ENCODE measurements around the gene DNAJB5.

Gene DNAJB5

DNA sequence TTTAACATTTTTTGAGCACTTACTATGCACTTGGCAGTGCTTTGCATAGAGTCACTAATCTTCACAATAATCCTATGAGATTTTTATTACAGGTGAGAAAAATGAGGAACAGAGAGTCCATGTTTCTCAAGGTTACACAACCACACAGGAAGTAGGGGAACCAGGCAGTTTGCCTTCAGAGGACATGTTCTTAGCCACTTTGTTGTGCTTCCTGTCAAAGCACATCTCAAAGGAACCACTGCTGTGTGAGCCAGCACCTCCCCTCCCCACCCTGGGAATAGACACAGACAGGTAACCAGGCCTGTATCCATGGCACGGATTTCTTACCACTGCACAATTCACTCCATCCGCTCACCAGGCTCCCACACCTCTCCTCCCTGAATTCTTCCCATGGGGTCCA, 6.3 kb upstream of the DNAJB5 start:
- DNase-seq (ENCODE audit: low read depth in 3 of 3, low spot score in 1 of 3): no peak

GRCh38 chr9:34984049-34984448, 5.5 kb upstream of the DNAJB5 start:
- no peak for DNase-seq (ENCODE audit: low read depth in 3 of 3, low spot score in 1 of 3)

GRCh38 chr9:34985311-34985899, 4.1 kb upstream of the DNAJB5 start:
- DNase-seq (ENCODE audit: low read depth in 3 of 3, low spot score in 1 of 3): peak in 1 of 3 donors; percentile 42

DNA sequence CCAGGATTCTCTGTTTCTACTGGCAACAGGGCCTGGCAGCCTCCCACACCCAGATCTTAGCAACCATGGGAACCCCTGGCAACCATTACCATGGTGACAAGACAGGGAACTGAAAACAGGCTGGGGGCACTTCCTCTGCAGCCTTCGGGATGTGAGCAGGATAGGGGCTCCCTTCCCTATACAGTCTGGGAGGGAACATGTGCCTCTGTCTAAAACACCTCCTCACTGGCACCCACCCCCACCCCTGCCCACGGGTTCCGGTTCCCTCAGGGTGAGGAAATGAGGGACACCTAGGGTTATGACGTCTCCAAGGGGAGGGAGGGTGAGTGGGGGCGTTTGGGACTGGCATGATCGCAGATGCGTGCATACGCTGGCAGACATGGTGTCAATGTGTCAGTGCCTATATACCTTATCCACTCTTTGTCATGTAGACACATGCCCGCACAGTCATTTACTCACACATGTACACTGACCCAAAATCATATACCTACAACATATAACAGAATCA, 3.0 kb upstream of the DNAJB5 start:
- DNase-seq (ENCODE audit: low read depth in 3 of 3, low spot score in 1 of 3): no peak

- no peak for DNase-seq (ENCODE audit: low read depth in 3 of 3, low spot score in 1 of 3)
Observed at GRCh38 chr9:34987160-34987901, 2.2 kb upstream of the DNAJB5 start.

DNA sequence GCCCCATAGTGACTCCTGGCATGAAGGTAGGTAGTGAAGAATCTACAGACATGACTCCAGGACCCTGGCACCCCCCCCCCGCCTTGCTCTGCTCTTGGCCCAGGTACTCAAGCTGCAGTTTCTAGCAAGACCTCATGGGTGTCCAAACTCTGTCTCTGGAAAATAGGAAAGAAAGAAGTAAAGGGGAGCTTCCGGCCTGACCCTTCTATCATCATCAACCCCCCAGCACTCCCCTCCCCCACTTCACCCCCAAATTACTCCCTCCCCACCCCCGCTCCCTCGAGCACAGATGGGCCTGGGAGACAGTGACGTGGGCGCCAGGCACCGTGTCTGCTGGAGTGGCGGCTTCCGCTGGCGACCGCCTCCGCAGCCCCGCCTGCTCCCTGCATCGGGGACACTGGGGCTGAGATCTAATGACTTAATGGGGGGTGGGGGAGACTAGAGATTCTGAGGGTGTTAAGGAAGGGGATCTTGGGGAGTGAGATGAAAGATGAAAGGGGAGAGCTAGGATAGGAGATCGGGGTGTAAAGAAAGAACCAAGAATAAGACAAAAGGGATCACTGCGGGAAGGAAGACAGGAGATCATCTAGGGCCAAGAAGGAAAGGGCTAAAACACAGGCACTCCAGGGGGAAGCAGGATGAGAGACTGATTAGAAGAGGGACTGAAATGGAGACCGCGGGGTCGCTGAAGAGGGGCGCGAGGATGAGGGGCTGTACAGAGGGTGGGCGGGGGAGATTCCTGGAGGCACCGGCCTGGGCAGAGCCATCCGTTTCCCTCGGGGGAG, 1.1 kb upstream of the DNAJB5 start:
- no peak for DNase-seq (ENCODE audit: low read depth in 3 of 3, low spot score in 1 of 3)

- peak in 1 of 3 donors; percentile 31 for DNase-seq (ENCODE audit: low read depth in 3 of 3, low spot score in 1 of 3)
Observed at GRCh38 chr9:34989946-34990635, 546 bp downstream of the DNAJB5 start.

GRCh38 chr9:34990908-34991606, 1.5 kb downstream of the DNAJB5 start:
- no peak for DNase-seq (ENCODE audit: low read depth in 3 of 3, low spot score in 1 of 3)

DNA sequence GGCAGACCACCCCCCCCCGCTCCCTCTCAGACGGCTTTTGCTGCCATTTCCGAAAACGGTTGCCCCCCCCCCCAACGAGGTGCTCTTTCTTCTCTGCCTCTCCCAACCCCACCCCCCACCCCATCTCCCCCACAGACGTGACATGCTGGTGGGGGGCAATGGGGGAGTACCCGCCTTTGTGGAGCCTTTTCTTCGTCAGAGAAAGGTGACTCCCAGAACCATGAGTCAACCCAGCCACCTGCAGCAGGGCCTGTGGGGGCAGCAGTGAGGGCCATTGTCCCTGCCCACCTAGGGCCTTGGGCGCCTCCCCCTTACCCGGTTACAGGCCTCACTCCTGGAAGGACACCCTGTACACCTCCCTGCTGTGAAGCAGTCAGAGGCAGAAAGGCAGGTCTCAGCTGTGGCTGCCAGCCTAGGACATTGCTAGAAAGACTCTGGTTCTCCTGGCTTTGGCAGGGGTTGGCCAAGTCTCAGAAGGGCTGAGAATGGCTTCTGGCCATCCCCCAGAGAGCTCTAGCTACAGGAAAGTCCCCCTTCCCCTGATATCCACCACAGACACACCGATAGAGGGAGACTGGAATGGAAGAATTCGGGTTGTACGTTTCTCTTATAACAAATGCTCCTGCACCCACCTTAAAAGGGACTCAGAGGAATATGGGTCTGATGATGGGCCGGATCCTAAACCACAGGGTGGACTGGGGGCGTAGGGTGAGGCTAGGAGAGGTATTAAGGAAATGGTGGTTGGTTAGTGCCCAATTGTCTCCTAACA, 2.2 kb downstream of the DNAJB5 start:
- DNase-seq (ENCODE audit: low read depth in 3 of 3, low spot score in 1 of 3): no peak

DNA sequence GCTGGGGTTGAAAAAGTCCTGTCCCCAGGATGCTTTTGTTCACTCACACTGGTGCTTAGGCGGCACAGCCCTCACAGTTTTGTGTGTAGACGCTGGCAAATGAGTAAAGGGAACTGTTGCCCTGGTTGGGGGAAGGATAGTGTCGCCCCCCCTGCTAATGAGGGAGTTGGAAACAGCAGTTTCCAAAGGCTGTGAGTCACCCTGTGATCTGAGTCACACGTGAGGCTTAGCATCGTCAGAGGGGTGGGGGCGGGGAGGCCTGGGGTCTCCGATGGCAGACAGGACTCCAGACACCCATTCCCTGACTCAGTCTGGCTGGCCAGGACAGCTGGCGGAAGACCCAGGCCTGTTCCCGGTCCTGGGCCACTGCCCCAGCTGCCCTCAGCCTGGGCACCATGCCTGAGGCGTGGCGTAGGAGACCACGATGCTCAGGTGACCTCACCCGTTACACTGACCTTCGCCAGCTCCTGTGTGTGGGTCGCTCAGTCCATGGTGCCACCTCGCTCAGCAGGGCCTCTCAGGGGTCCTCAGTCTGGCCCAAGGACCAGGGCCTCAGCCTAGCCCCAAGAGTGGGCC, 2.9 kb downstream of the DNAJB5 start:
- peak in 1 of 3 donors; percentile 36 for DNase-seq (ENCODE audit: low read depth in 3 of 3, low spot score in 1 of 3)

- no peak for DNase-seq (ENCODE audit: low read depth in 3 of 3, low spot score in 1 of 3)
Observed at GRCh38 chr9:34993502-34994259, 4.1 kb downstream of the DNAJB5 start.

GRCh38 chr9:34994260-34994899, 4.8 kb downstream of the DNAJB5 start:
- no peak for DNase-seq (ENCODE audit: low read depth in 3 of 3, low spot score in 1 of 3)

DNA sequence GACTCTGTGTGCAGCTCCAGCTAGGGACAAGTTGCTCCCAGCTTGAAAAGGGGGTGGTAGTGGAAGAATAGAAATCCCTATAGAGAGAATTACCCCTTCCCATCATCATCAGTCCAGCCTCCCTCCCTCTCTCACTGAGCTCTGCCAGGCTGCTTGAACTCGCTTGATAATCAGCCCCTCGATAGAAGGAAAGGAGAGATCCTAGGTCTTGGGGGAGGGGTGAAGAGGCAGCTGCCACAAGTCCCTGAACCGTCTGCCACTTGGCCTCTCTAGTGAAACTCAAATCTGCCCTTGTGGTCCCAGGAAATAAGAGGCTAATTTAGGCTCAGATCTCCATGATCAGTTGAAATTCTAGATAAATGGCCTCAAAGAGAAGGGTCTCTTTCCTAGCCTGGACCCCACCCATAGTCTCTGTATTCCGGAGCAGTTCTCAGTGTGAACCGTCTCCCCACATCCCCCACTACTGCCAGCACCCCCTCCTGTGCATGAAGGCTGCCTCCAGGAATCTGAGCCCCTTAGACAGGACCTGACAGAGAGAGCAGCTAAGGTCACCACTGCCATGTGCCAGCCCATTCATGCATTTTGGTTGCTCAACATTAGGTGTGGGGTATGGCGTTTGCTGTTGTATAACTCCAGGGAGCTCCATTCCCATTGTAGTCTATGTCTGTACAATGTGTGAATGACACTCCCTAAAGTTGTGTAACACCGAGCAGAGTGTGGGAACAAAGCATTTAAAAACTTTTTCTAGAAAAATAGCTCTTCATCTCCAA, 5.5 kb downstream of the DNAJB5 start:
- DNase-seq (ENCODE audit: low read depth in 3 of 3, low spot score in 1 of 3): no peak

DNA sequence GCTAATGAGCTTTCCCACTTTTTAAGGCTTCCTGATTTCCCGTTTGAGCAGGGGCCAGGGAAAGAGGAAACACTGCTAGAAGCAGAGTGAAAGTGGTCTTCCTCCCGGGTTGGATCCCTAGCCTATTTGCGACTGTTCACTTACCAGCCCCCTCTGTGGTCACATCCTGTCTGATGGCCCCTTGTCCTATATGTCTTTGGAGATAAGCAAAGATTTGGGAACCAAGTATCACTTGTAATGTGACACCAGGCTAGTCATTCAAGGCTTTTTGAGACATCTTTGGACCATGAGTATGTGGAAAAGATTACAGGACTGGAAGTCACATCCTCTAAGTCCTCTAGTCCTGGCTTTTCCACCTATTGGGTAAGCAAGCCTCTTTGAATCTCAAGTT, 6.1 kb downstream of the DNAJB5 start:
- no peak for DNase-seq (ENCODE audit: low read depth in 3 of 3, low spot score in 1 of 3)

GRCh38 chr9:34996181-34996904, 6.8 kb downstream of the DNAJB5 start:
- DNase-seq (ENCODE audit: low read depth in 3 of 3, low spot score in 1 of 3): no peak

- DNase-seq (ENCODE audit: low read depth in 3 of 3, low spot score in 1 of 3): no peak
Observed at GRCh38 chr9:34996905-34997279, 7.3 kb downstream of the DNAJB5 start.

DNA sequence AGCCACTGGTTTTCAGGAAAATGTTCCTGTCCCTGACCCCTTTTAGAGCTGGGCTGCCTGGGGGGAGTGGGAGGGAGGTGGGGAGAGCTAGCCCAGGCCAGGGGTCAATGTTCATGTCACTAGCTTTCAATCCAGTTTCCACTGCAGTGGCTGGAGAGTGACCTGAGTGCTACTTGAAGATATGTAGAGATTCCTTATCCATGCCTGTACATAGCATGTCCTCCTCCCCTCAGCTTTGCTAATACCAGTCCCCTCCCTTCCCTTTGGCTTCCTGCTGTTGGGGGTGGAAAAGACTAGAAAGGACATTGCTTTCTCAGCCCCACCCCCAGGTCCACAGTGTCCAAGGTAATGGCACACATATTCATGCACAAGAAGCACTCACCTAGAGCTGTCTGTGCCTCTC, 7.8 kb downstream of the DNAJB5 start:
- no peak for DNase-seq (ENCODE audit: low read depth in 3 of 3, low spot score in 1 of 3)

All from stimulated activated CD4-positive, alpha-beta T cell treated with anti-CD3 and anti-CD28 coated beads, TNF-alpha, amount 100 ng/mL, for 1 hour (primary cell).